HepG2 (cell line): Measurements from ENCODE around the gene RHBDL1. TPM values are rescaled to one million over a fixed set of nuclear protein-coding genes. Genes with fewer than 3 reads are reported as not detected.

ENCODE experiments used
- ATRX ChIP-seq: sonication (generic); formaldehyde crosslinking; IDR thresholded peaks from 2 replicates; pipeline ENCODE4 v1.4.0; 2020; ENCODE audit warnings: missing genetic modification reagents, borderline replicate concordance
- CEBPZ ChIP-seq: IDR thresholded peaks from 2 replicates; pipeline ENCODE4 v1.6.1; 2012; ENCODE audit warnings: low read length, improper control_type of control experiment
- CHD4 ChIP-seq: fragments of 200-600 bp; sonication (generic); IDR thresholded peaks from 2 replicates; pipeline ENCODE4 v1.7.0; 2017; ENCODE audit warnings: mild to moderate bottlenecking, low read length, borderline replicate concordance
- HES4 ChIP-seq: sonication (generic); formaldehyde crosslinking; IDR thresholded peaks from 2 replicates; pipeline ENCODE4 v1.9.0; 2021; ENCODE audit warnings: mild to moderate bottlenecking, missing genetic modification reagents, borderline replicate concordance
- HIVEP1 ChIP-seq: sonication (generic); formaldehyde crosslinking; IDR thresholded peaks from 2 replicates; pipeline ENCODE4 v1.4.0; 2020; ENCODE audit warnings: mild to moderate bottlenecking, missing genetic modification reagents
- HMG20B ChIP-seq: conservative IDR thresholded peaks from 2 replicates; pipeline ENCODE4 v1.6.1; 2016; ENCODE audit warnings: missing genetic modification reagents, missing compliant biosample characterization
- ONECUT2 ChIP-seq: sonication (generic); formaldehyde crosslinking; IDR thresholded peaks from 2 replicates; pipeline ENCODE4 v1.4.0; 2020; ENCODE audit warnings: missing genetic modification reagents
- SATB2 ChIP-seq: sonication (generic); formaldehyde crosslinking; IDR thresholded peaks from 2 replicates; pipeline ENCODE4 v1.5.0; 2020; ENCODE audit warnings: missing genetic modification reagents
- ZC3H4 ChIP-seq: sonication (generic); formaldehyde crosslinking; IDR thresholded peaks from 2 replicates; pipeline ENCODE4 v1.4.0; 2020; ENCODE audit warnings: missing genetic modification reagents, borderline replicate concordance
- ZFP91 ChIP-seq: sonication (generic); formaldehyde crosslinking; IDR thresholded peaks from 2 replicates; pipeline ENCODE4 v1.9.0; 2022; ENCODE audit warnings: missing genetic modification reagents, mild to moderate bottlenecking, borderline replicate concordance
- ZFYVE20 ChIP-seq: sonication (generic); formaldehyde crosslinking; IDR thresholded peaks from 2 replicates; pipeline ENCODE4 v1.8.0; 2023; ENCODE audit warnings: low read depth, mild to moderate bottlenecking, moderate library complexity, missing genetic modification reagents, borderline replicate concordance
- ZNF124 ChIP-seq: sonication (generic); formaldehyde crosslinking; IDR thresholded peaks from 2 replicates; pipeline ENCODE4 v1.4.0; 2020; ENCODE audit warnings: missing genetic modification reagents
- ZNF263 ChIP-seq: sonication (generic); formaldehyde crosslinking; IDR thresholded peaks from 2 replicates; pipeline ENCODE4 v1.4.0; 2020; ENCODE audit warnings: missing genetic modification reagents
- ZNF276 ChIP-seq: sonication (generic); formaldehyde crosslinking; IDR thresholded peaks from 2 replicates; pipeline ENCODE4 v1.4.0; 2020; ENCODE audit warnings: mild to moderate bottlenecking, low read depth, missing genetic modification reagents
- ZNF800 ChIP-seq: sonication (generic); formaldehyde crosslinking; IDR thresholded peaks from 2 replicates; pipeline ENCODE4 v1.4.0; 2020; ENCODE audit warnings: missing genetic modification reagents
- ZXDC ChIP-seq: sonication (generic); formaldehyde crosslinking; IDR thresholded peaks from 2 replicates; pipeline ENCODE4 v1.5.0; 2020; ENCODE audit warnings: mild to moderate bottlenecking, missing genetic modification reagents
- polyA plus RNA-seq, 8 experiments: library from polyadenylated mRNA; depleted of rRNA in 3 of 8; stranded (reverse) in 7 of 8; unstranded in 1 of 8; fragments of >200 nt; fragmentation: Illumina TruSeq in 4 of 8; extraction: Trizol in 4 of 8; gene quantifications; 2 replicates each; pipeline versions ENCODE4 v1.2.1 to v1.2.3, GENCODE V29; 2011 to 2016; ENCODE audit warnings: low read depth in 4 of 8, missing spikeins in 1 of 8, mixed read lengths in 1 of 8; ENCODE audit not compliant: insufficient read depth in 1 of 8
- total RNA-seq, 5 experiments: library from RNA; depleted of rRNA; stranded (reverse); fragments of >200 nt; fragmentation: Illumina TruSeq; extraction: Trizol; gene quantifications; 2 replicates each; pipeline ENCODE4 v1.2.3, GENCODE V29; 2016; ENCODE audit warnings: low read depth in 1 of 5

The RHBDL1 gene
- total and polyA plus RNA-seq, 2 of the 13 experiments (the other 11 are each of a cell fraction or from before 2014, with no cell fraction given), result 1.8 to 3.8 TPM

GRCh38 chr16:648781-649589 is 26.5 kb upstream of the RHBDL1 start, which contains the start of gene WDR90 (continued):
- TF ChIP-seq ZXDC (CRISPR knock-in tag) (no peak), ZFYVE20 (CRISPR knock-in tag) (0 out of 2 replicates have a peak, but pooled peaks have one; percentile 54), ZNF124 (CRISPR knock-in tag) (no peak; the same call in 1 of the 2 replicates), SATB2 (CRISPR knock-in tag) (no peak), HES4 (CRISPR knock-in tag) (no peak; the same call in 1 of the 2 replicates), HIVEP1 (CRISPR knock-in tag) (peak; percentile 99), ZNF276 (CRISPR knock-in tag) (no peak), CEBPZ (no peak), ONECUT2 (CRISPR knock-in tag) (no peak), ZNF263 (CRISPR knock-in tag) (peak; percentile 63; the same call in 1 of the 2 replicates), HMG20B (CRISPR knock-in tag) (no peak), ZNF800 (CRISPR knock-in tag) (peak; percentile 72; the same call in 1 of the 2 replicates), CHD4 (no peak), ZFP91 (CRISPR knock-in tag) (peak; percentile 96), ATRX (CRISPR knock-in tag) (no peak), ZC3H4 (CRISPR knock-in tag) (no peak)
